ENCODE results near the gene PDZD7. TPM values are rescaled to one million over a fixed set of nuclear protein-coding genes. Genes with fewer than 3 reads are reported as not detected.

Gene PDZD7
- total and polyA plus RNA-seq, 12 donors = 0.13 to 0.66 (median 0.22) TPM; not detected in 1

- Histone ChIP-seq H3K9me3 (no peaks in the 10 kb centered on the region), H3K27me3 (no peaks in the 10 kb centered on the region), H3K27ac (no peak overlapping the region), H3K36me3 (peaks cover 0 to 60% (median 12%) of the 10 kb centered on the region in 9 donors), H3K4me3 (peak overlapping the region; percentile 63 to 99 (median 84)), H3K4me1 (peaks cover 12 to 34% (median 25%) of the 10 kb centered on the region in 9 donors)
- WGBS, 2 donors = 63 to 70% methylated on average over 10 of the region's 10 CpGs
- intact Hi-C loops (cut with DNase I) = loop anchor here in 2 of 10 donors (5.0 kb wide), 2 partner anchors 39 to 44 kb away; partner anchors contain the start of genes PDZD7 (in 1 of the 2) and SFXN3 (in 1 of the 2)
- DNase-seq (no peak), ATAC-seq (no peak)
- TF ChIP-seq CTCF (IDR thresholded peaks at IDR 0.05) = no peak
These were observed 42.8 kb downstream of the PDZD7 start for GRCh38 chr10:100988166-100988565.

- TF ChIP-seq CTCF (IDR thresholded peaks at IDR 0.05) = no peak
- H3K27me3 ChIP-seq = no peaks in the 10 kb centered on the region
- peak overlapping the region; percentile 63 to 99 (median 84) for H3K4me3 ChIP-seq
- 1% methylated on average over 15 of the region's 15 CpGs for WGBS, 2 donors
- intact Hi-C loops (cut with DNase I) = loop anchor here in 2 of 10 donors (5.0 kb wide), 2 partner anchors 40 to 45 kb away; partner anchors contain the start of genes PDZD7 (in 1 of the 2) and SFXN3 (in 1 of the 2)
- peak overlapping the region in 8 of 10 donors; percentile 76 to 90 (median 84) for H3K27ac ChIP-seq
- H3K36me3 ChIP-seq = peaks cover 0 to 60% (median 12%) of the 10 kb centered on the region in 9 donors
- DNase-seq (no peak), ATAC-seq (peak in 3 of 8 donors; percentile 1 to 33 (median 8))
- no peaks in the 10 kb centered on the region for H3K9me3 ChIP-seq
- H3K4me1 ChIP-seq = peaks cover 12 to 34% (median 25%) of the 10 kb centered on the region in 9 donors
These were observed 43.3 kb downstream of the PDZD7 start for GRCh38 chr10:100987685-100988049.

GRCh38 chr10:100986952-100987684 lies 43.8 kb downstream of the PDZD7 start, which contains the start of the genes MRPL43 and TWNK:
MRPL43 (minus strand) TSS chr10:100987497; CDS start chr10:100987443, 54 bp downstream.
TWNK (plus strand) TSS chr10:100987543; CDS start chr10:100988211, 668 bp downstream.
- ATAC-seq (peak; percentile 84 to 94 (median 92)), DNase-seq (peak; percentile 85)
- TF ChIP-seq CTCF (IDR thresholded peaks at IDR 0.05) = no peak
- peak within 1 kb of the TSS in 9 of 10 donors; percentile 76 to 90 (median 83) for H3K27ac ChIP-seq
- H3K4me1 ChIP-seq = peaks cover 12 to 34% (median 25%) of the 10 kb centered on the region in 9 donors
- H3K36me3 ChIP-seq = peaks cover 0 to 60% (median 16%) of the 10 kb centered on the region in 9 donors
- no peaks in the 10 kb centered on the region for H3K9me3 ChIP-seq
- intact Hi-C loops (cut with DNase I) = loop anchor here in 2 of 10 donors (5.0 kb wide), 2 partner anchors 40 to 45 kb away; partner anchors contain the start of genes PDZD7 (in 1 of the 2) and SFXN3 (in 1 of the 2)
- WGBS, 2 donors = 1% methylated on average over 75 of the region's 75 CpGs
- peak within 1 kb of the TSS; percentile 63 to 99 (median 84) for H3K4me3 ChIP-seq
- H3K27me3 ChIP-seq = no peaks in the 10 kb centered on the region

GRCh38 chr10:100986623-100986951 lies 44.3 kb downstream of the PDZD7 start:
- Histone ChIP-seq H3K27ac (peak overlapping the region in 8 of 10 donors; percentile 76 to 90 (median 84)), H3K4me3 (peak overlapping the region; percentile 63 to 99 (median 84)), H3K4me1 (peaks cover 12 to 34% (median 25%) of the 10 kb centered on the region in 9 donors), H3K36me3 (peaks cover 0 to 60% (median 18%) of the 10 kb centered on the region in 9 donors), H3K9me3 (no peaks in the 10 kb centered on the region), H3K27me3 (no peaks in the 10 kb centered on the region)
- DNase-seq = no peak
- ATAC-seq = peak in 2 of 8 donors; percentile 1 to 6
- intact Hi-C loops (cut with DNase I) = loop anchor here in 2 of 10 donors (5.0 kb wide), 2 partner anchors 41 to 46 kb away; partner anchors contain the start of genes PDZD7 (in 1 of the 2) and SFXN3 (in 1 of the 2)
- WGBS, 2 donors = 16 to 19% methylated on average over 17 of the region's 17 CpGs
- TF ChIP-seq CTCF (IDR thresholded peaks at IDR 0.05) = no peak

Measured in heart right ventricle (tissue), 16 donors.